Tibial artery (tissue), 4 donors: ENCODE data around the gene SLC25A44.

Experiments
- DNase-seq, 2 donors: peaks; one replicate each; pipeline ENCODE4 v3.0.0-alpha.2; 2019
- H3K27ac ChIP-seq, 2 donors: fragments of 200-600 bp; sonication (generic) in 1 of 2; 1 replicate in 1 of 2; 2 replicates in 1 of 2; pipeline ENCODE4 v1.5.1; 2018 to 2019; ENCODE audit warnings: mild to moderate bottlenecking in 1 of 2
- H3K27me3 ChIP-seq, 2 donors: fragments of 200-600 bp; sonication (generic) in 1 of 2; one replicate each; pipeline versions ENCODE4 v1.5.1 to v1.6.0; 2016 to 2019
- H3K36me3 ChIP-seq, 3 donors: fragments of 200-600 bp; sonication (generic) in 2 of 3; one replicate each; pipeline ENCODE4 v1.5.1; 2016 to 2019; ENCODE audit warnings: mild to moderate bottlenecking in 2 of 3
- H3K4me1 ChIP-seq, 4 donors: fragments of 200-600 bp; sonication (generic) in 2 of 4; 1 replicate in 3 of 4; 2 replicates in 1 of 4; pipeline ENCODE4 v1.5.1; 2016 to 2019
- H3K4me3 ChIP-seq, 2 donors: fragments of 200-600 bp; sonication (generic) in 1 of 2; 1 replicate in 1 of 2; 2 replicates in 1 of 2; pipeline ENCODE4 v1.5.1; 2018 to 2019; ENCODE audit warnings: mild to moderate bottlenecking in 2 of 2
- H3K9me3 ChIP-seq, 3 donors: fragments of 200-600 bp; sonication (generic) in 1 of 3; one replicate each; pipeline ENCODE4 v1.5.1; 2016 to 2019
- CTCF ChIP-seq, 2 experiments: fragments of 200-600 bp in 1 of 2; fragments of 450-650 bp in 1 of 2; IDR thresholded peaks; one replicate each; pipeline ENCODE4 v1.5.1; 2017 to 2019; ENCODE audit warnings: antibody characterized with exemption in 2 of 2, mild to moderate bottlenecking in 1 of 2, moderate library complexity in 1 of 2
- intact Hi-C: fragments of 100-400 bp; cut with DNase I; formaldehyde crosslinking; loops from one replicate; pipeline ENCODE4 v1.15.0; 2023; ENCODE audit warnings: low total_unique reads

The SLC25A44 gene

GRCh38 chr1:156238248-156238647 lies 44.3 kb downstream of the SLC25A44 start:
- H3K4me1 ChIP-seq, result no peaks in the 10 kb centered on the region

GRCh38 chr1:156241311-156241811 lies 47.5 kb downstream of the SLC25A44 start:
- intact Hi-C loops, result no loop called here
- Histone ChIP-seq H3K27me3 (peaks cover 6 to 24% of the 10 kb centered on the region in 2 donors), H3K9me3 (no peaks in the 10 kb centered on the region), H3K36me3 (peaks cover 26 to 66% (median 38%) of the 10 kb centered on the region in 3 donors), H3K27ac (no peak overlapping the region), H3K4me1 (peaks cover 0 to 16% (median 8%) of the 10 kb centered on the region in 4 donors), H3K4me3 (no peak overlapping the region)
- TF ChIP-seq CTCF (IDR thresholded peaks at IDR 0.05), result no peak
- DNase-seq, result no peak

More at GRCh38 chr1:156238248-156238647, 44.3 kb downstream of the SLC25A44 start:
- intact Hi-C loops, result no loop called here
- TF ChIP-seq CTCF (IDR thresholded peaks at IDR 0.05), result no peak
- no peak for DNase-seq
- H3K27me3 ChIP-seq, result no peaks in the 10 kb centered on the region
- no peaks in the 10 kb centered on the region for H3K9me3 ChIP-seq
- no peak overlapping the region for H3K4me3 ChIP-seq
- H3K27ac ChIP-seq, result no peak overlapping the region
- peaks cover 55 to 95% (median 67%) of the 10 kb centered on the region in 3 donors for H3K36me3 ChIP-seq

- Histone ChIP-seq H3K36me3 (peaks cover 21 to 60% (median 32%) of the 10 kb centered on the region in 3 donors), H3K27me3 (peaks cover 6 to 28% of the 10 kb centered on the region in 2 donors), H3K27ac (no peak within 1 kb of the TSS), H3K4me1 (peaks cover 0 to 20% (median 10%) of the 10 kb centered on the region in 4 donors), H3K4me3 (no peak within 1 kb of the TSS), H3K9me3 (no peaks in the 10 kb centered on the region)
- no peak for TF ChIP-seq CTCF (IDR thresholded peaks at IDR 0.05)
- intact Hi-C loops, result no loop called here
- DNase-seq, result no peak
Observed at GRCh38 chr1:156241926-156242325, 48.0 kb downstream of the SLC25A44 start, which contains the start of gene BGLAP. Gene BGLAP (plus strand): TSS chr1:156242184. CDS start chr1:156242232, 48 bp downstream.

- Histone ChIP-seq H3K36me3 (peaks cover 12 to 52% (median 24%) of the 10 kb centered on the region in 3 donors), H3K27me3 (peaks cover 6 to 28% of the 10 kb centered on the region in 2 donors), H3K9me3 (no peaks in the 10 kb centered on the region), H3K4me3 (no peak overlapping the region), H3K27ac (no peak overlapping the region), H3K4me1 (peaks cover 0 to 28% (median 14%) of the 10 kb centered on the region in 4 donors)
- intact Hi-C loops, result no loop called here
- no peak for TF ChIP-seq CTCF (IDR thresholded peaks at IDR 0.05)
- DNase-seq, result no peak
Observed at GRCh38 chr1:156242738-156243137, 48.8 kb downstream of the SLC25A44 start.

- Histone ChIP-seq H3K27ac (no peak overlapping the region), H3K27me3 (peaks cover 6 to 28% of the 10 kb centered on the region in 2 donors), H3K36me3 (peaks cover 0 to 39% (median 10%) of the 10 kb centered on the region in 3 donors), H3K9me3 (no peaks in the 10 kb centered on the region), H3K4me1 (peaks cover 0 to 34% (median 18%) of the 10 kb centered on the region in 4 donors), H3K4me3 (no peak overlapping the region)
- TF ChIP-seq CTCF (IDR thresholded peaks at IDR 0.05), result no peak
- no peak for DNase-seq
- intact Hi-C loops, result no loop called here
Observed at GRCh38 chr1:156244126-156244525, 50.2 kb downstream of the SLC25A44 start.
